A673 (cell line): ENCODE data around the gene PTCH1.

Experiments used
- EZH2 ChIP-seq: fragments of 200-600 bp; sonication (generic); IDR thresholded peaks from 2 replicates; pipeline ENCODE4 v1.6.1; 2017; ENCODE audit warnings: borderline replicate concordance, low read depth, mild to moderate bottlenecking, mixed read lengths, antibody characterized with exemption, low read length; ENCODE audit not compliant: poor library complexity, severe bottlenecking
- TF ChIP-seq, protein P1 (sequence below): fragments of 300-800, 200-600 bp; sonication (generic); conservative IDR thresholded peaks from 2 replicates; pipeline ENCODE4 v1.5.1; 2017; ENCODE audit warnings: low read depth, mild to moderate bottlenecking, antibody characterized with exemption, low read length, moderate library complexity, mixed read lengths

DNA sequence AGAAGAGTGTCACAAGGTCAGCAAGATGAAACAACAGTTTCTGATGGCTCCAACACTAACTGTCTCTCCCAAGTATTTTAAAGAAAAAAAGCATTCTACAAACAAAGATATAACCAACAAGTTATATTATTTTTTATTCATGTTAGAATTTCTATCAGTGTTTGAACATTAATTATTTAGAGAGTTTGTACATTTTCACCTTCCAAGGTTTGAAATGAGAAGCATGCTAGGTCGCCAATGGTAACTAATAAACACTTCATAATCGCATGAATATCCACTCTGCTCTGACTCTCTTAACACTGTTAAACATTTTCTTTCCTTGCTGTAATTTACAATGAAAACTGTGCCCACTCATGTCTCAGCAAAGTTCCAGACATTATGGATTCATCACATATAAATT is 73.5 kb downstream of the PTCH1 start:
- TF ChIP-seq, protein P1, sequence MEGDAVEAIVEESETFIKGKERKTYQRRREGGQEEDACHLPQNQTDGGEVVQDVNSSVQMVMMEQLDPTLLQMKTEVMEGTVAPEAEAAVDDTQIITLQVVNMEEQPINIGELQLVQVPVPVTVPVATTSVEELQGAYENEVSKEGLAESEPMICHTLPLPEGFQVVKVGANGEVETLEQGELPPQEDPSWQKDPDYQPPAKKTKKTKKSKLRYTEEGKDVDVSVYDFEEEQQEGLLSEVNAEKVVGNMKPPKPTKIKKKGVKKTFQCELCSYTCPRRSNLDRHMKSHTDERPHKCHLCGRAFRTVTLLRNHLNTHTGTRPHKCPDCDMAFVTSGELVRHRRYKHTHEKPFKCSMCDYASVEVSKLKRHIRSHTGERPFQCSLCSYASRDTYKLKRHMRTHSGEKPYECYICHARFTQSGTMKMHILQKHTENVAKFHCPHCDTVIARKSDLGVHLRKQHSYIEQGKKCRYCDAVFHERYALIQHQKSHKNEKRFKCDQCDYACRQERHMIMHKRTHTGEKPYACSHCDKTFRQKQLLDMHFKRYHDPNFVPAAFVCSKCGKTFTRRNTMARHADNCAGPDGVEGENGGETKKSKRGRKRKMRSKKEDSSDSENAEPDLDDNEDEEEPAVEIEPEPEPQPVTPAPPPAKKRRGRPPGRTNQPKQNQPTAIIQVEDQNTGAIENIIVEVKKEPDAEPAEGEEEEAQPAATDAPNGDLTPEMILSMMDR, result no peak
- no peak for TF ChIP-seq EZH2
